ENCODE data around the gene FAM111B. TPM values are rescaled to one million over a fixed set of nuclear protein-coding genes. Genes with fewer than 3 reads are reported as not detected.

Gene FAM111B
- total RNA-seq, 1 donor from 2014 or later = 1.2 TPM

DNA sequence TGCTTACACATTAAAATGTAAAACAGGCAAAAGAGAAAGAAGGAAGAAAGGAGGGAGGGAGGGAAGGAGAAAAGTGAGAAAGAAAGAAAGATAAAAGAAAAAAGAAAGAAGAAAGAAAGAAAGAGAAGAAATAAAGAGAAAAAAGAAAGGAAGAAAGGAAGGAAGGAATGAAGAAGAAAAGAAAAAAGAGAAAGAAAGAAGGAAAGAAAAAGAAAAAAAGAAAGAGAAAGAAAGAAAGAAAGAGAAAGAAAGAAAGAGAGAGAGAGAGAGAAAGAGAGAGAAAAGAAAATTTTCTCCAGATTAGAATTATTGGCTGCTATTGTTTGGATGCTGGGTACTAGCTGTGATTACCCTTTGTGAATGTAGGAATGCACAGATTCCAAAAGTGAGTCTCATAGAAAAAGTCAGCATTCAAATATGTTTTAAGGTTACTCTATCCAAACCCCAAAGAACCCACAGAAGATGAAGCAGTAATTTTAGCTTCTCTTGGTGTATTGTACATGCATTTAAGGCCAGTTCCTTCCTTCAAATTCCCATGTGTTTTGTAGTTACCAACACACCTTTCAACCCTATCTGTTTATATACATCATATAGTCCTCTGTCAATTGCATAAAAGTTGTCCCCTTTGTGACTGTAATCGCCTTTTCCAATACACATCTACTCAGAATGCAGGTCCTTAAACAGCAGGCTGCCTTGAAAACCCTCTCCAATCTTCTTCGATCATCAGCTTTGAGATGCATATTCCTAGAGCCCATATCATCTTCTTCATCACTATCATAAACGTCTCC, 34.8 kb downstream of the FAM111B start:
- intact Hi-C loops (cut with DNase I) = loop anchor here (5.0 kb wide), 1 partner anchor 565 kb away; the partner anchor contains the start of genes LPXN and ZFP91
- Histone ChIP-seq H3K4me1 (peaks cover 16% of the 10 kb centered on the region), H3K27me3 (no peaks in the 10 kb centered on the region), H3K36me3 (no peaks in the 10 kb centered on the region), H3K9me3 (no peaks in the 10 kb centered on the region), H3K27ac (peak overlapping the region; percentile 95), H3K4me3 (peak overlapping the region; percentile 75 to 79)
- DNase-seq (ENCODE audit: extremely low spot score in 2 of 2) = no peak
- TF ChIP-seq POLR2AphosphoS5 (IDR thresholded peaks at IDR 0.05; ENCODE audit: insufficient read depth in 1 of 2, low read depth in 1 of 2) (no peak), CTCF (IDR thresholded peaks at IDR 0.05) (no peak), POLR2A (IDR thresholded peaks at IDR 0.05) (no peak)

DNA sequence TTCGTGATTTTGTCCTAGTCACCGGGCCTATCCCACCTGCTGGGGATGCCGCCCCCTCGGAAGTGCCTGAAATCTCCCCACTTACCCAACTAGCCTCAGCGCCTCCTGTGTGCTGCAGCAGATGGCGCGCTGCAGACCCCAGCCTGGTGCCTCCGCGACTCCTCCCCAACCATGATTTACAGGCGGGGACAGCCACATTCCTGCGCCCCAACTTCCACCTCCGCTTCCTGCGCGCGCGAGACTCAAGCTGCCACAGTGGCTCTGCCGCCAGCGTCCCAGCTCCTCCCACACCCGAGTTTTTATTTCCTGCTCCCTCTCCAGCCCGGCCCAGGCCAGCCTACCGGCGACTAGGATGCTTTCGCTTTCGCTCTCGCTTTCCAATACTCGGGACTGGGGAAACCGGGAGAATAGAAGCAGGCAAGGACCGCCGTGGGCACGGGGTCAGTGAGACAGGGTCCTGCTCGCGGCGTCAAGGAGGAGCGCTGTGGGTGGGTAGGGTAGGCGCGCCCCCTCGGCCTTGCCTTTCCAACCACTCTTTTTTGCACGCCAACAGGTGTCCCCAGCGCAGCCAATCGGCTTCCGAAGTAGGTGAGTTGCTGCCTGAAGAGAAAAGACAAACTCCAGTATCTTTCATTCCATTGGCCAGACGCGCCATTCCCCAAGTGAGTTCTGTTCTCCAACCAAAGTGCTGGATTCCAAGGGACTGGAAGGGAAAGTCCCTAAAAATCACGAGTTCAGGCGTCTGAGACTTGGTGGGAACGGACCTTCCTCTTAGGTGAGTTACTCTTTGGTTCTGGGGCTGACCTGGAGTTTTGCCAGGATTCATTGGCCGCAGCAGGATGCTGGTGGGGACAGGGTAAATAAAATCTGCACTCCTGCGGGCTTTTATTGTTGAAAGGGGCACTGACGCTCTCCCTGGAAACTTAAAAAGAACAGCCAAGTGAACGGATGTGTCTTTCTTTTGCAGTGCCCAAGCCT, 35.8 kb downstream of the FAM111B start, which contains the start of gene FAM111A:
FAM111A (plus strand) TSS at position 327 of the 978 bp plus-strand sequence. CDS start 6,017 bp downstream, outside the sequence.
- intact Hi-C loops (cut with DNase I) = loop anchor here (5.0 kb wide), 1 partner anchor 566 kb away; the partner anchor contains the start of genes LPXN and ZFP91
- peak in 1 of 2 donors; percentile 11 for TF ChIP-seq POLR2A (IDR thresholded peaks at IDR 0.05)
- TF ChIP-seq POLR2AphosphoS5 (IDR thresholded peaks at IDR 0.05; ENCODE audit: insufficient read depth in 1 of 2, low read depth in 1 of 2) = peak; percentile 78 to 91
- no peak for TF ChIP-seq CTCF (IDR thresholded peaks at IDR 0.05)
- Histone ChIP-seq H3K4me3 (peak within 1 kb of the TSS; percentile 75 to 79), H3K36me3 (no peaks in the 10 kb centered on the region), H3K27me3 (no peaks in the 10 kb centered on the region), H3K9me3 (no peaks in the 10 kb centered on the region), H3K4me1 (peaks cover 16% of the 10 kb centered on the region), H3K27ac (peak within 1 kb of the TSS; percentile 95)
- no peak for DNase-seq (ENCODE audit: extremely low spot score in 2 of 2)

DNA sequence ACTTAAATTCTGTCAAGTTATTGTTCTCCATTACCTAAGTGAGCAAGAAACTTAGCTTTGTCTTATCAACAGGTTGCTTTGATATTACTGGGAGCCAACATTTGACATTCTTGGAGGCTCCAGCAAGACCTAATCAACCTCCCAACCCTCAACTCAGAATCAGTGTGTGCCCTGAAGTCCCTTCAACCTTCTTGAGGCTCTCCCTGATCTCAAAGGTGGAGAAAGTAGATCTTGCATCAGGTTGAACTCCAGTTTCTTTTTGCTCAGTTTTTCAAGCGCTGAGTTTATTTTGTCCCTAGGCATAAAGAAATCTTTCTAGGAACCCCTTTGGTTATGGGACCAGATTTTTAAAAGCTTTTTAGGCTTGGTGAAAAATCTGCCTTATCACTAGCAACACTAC, 37.1 kb downstream of the FAM111B start:
- no peaks in the 10 kb centered on the region for H3K27me3 ChIP-seq
- H3K4me3 ChIP-seq = peak overlapping the region; percentile 75 to 79
- H3K9me3 ChIP-seq = no peaks in the 10 kb centered on the region
- peak overlapping the region; percentile 95 for H3K27ac ChIP-seq
- intact Hi-C loops (cut with DNase I) = loop anchor here (5.0 kb wide), 1 partner anchor 567 kb away; the partner anchor contains the start of genes LPXN and ZFP91
- DNase-seq (ENCODE audit: extremely low spot score in 2 of 2) = no peak
- TF ChIP-seq POLR2AphosphoS5 (IDR thresholded peaks at IDR 0.05; ENCODE audit: insufficient read depth in 1 of 2, low read depth in 1 of 2) (no peak), CTCF (IDR thresholded peaks at IDR 0.05) (no peak), POLR2A (IDR thresholded peaks at IDR 0.05) (no peak)
- no peaks in the 10 kb centered on the region for H3K36me3 ChIP-seq
- H3K4me1 ChIP-seq = peaks cover 16% of the 10 kb centered on the region

DNA sequence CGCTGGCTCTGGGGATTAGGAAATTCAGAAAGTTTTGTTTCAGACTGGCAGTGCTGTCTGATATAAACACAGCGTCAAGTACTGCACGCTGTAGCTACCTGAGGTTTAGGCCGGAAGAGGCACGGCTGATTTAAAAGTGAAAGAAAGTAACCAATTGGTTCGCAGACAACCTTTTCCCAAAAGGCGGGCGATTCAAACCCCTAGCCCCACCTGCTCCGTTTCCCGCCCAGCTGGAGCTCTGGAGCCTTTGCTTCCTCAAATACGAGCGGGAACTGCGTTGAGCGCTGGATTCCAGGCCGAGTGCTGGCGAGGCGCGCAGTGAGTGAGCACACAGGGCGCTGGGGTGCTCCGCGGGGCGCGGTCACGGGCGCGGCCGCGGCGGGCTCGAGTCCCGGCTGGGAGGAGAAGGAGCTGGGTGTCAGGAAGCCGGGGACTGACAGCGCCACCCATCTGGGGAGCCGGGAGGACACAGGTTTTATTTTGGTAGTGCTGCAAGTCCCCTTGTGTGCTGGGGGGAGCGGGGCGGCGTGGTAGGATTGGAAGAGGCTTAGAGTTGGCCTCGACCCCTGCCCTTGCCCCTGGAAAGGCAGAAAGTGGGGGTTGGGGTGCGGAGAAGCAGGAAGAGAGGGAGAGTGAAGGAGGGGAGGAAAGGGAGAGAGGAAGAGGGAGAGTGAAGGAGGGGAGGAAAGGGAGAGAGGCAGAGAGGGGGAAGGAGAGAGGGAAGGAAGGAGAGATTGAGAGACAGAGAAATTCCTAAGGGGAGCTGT, 37.7 kb downstream of the FAM111B start:
- no peaks in the 10 kb centered on the region for H3K36me3 ChIP-seq
- peak in 1 of 2 donors; percentile 93 for DNase-seq (ENCODE audit: extremely low spot score in 2 of 2)
- H3K4me1 ChIP-seq = peaks cover 16% of the 10 kb centered on the region
- H3K4me3 ChIP-seq = peak overlapping the region; percentile 75 to 79
- peak overlapping the region; percentile 95 for H3K27ac ChIP-seq
- TF ChIP-seq CTCF (IDR thresholded peaks at IDR 0.05) = no peak
- peak in 1 of 2 donors; percentile 24 for TF ChIP-seq POLR2A (IDR thresholded peaks at IDR 0.05)
- TF ChIP-seq POLR2AphosphoS5 (IDR thresholded peaks at IDR 0.05; ENCODE audit: insufficient read depth in 1 of 2, low read depth in 1 of 2) = peak; percentile 77 to 79
- H3K9me3 ChIP-seq = no peaks in the 10 kb centered on the region
- intact Hi-C loops (cut with DNase I) = loop anchor here (5.0 kb wide), 1 partner anchor 567 kb away; the partner anchor contains the start of genes LPXN and ZFP91
- no peaks in the 10 kb centered on the region for H3K27me3 ChIP-seq
